ENCODE measurements around the gene BRF1.

BRF1 gene

DNA sequence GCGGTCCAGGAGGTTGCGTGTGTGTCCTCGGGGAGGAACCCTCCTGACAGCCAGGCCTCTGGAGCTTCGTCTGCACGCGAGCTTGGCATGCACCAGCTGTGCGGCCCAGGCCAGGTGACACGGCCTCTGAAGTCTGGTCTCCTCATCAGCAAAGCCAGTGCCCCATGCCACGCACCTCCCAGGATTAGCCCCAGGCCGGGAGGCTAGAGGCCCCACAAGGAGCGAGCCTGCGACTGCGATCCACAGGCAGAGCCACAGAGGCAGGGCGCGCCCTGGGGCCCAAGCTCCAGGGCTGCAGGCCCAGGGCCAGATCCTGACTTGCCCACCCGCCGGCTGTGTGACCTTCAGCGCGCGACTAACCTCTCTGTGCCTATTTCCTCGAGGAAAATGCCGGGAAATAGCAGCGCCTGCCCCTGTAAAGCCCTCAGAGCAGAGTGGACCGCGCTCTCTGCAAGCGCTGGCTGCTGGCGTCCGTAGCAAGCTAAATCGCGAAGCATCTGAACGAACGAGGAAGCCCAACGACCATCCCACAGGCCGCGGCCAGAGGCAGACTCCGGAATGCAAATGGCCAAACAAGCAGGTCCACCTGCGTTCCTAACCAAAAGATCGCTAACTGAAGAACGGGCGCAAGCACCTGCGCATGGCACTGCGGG, 53.0 kb downstream of the BRF1 start:
- H3K79me2 ChIP-seq (ENCODE audit: insufficient read depth, low read length) = peaks cover 36% of the 10 kb centered on the region; the same call in 1 of the 2 replicates
- H2AFZ ChIP-seq (ENCODE audit: low read length) = peak overlapping the region; percentile 64
- no peaks in the 10 kb centered on the region for H3K27me3 ChIP-seq (ENCODE audit: insufficient read depth, low read length, poor library complexity, severe bottlenecking)
- peak overlapping the region; percentile 84 for H3K4me3 ChIP-seq (ENCODE audit: low read length, poor library complexity, severe bottlenecking)
- H3K36me3 ChIP-seq (ENCODE audit: insufficient read depth, low read length) = peaks cover 6% of the 10 kb centered on the region; the same call in 1 of the 2 replicates
- H3K4me1 ChIP-seq (ENCODE audit: insufficient read depth, low read length, poor library complexity, severe bottlenecking) = peaks cover 12% of the 10 kb centered on the region
- no peaks in the 10 kb centered on the region for H3F3A ChIP-seq (ENCODE audit: low read depth)
- H3K9ac ChIP-seq (ENCODE audit: low read depth, low read length, poor library complexity, severe bottlenecking) = peak overlapping the region; percentile 83
- peak overlapping the region; percentile 86 for H3K4me2 ChIP-seq (ENCODE audit: low read depth, low read length, poor library complexity, severe bottlenecking)
- no peaks in the 10 kb centered on the region for H3K9me3 ChIP-seq (ENCODE audit: insufficient read depth, low read depth, low read length)
- no peaks in the 10 kb centered on the region for H3K9me2 ChIP-seq (replicated peaks; ENCODE audit: low read depth, low read length)
- TF ChIP-seq EZH2phosphoT487 (IDR thresholded peaks at IDR 0.05; ENCODE audit: borderline replicate concordance) = no peak
- TF ChIP-seq, protein P1, sequence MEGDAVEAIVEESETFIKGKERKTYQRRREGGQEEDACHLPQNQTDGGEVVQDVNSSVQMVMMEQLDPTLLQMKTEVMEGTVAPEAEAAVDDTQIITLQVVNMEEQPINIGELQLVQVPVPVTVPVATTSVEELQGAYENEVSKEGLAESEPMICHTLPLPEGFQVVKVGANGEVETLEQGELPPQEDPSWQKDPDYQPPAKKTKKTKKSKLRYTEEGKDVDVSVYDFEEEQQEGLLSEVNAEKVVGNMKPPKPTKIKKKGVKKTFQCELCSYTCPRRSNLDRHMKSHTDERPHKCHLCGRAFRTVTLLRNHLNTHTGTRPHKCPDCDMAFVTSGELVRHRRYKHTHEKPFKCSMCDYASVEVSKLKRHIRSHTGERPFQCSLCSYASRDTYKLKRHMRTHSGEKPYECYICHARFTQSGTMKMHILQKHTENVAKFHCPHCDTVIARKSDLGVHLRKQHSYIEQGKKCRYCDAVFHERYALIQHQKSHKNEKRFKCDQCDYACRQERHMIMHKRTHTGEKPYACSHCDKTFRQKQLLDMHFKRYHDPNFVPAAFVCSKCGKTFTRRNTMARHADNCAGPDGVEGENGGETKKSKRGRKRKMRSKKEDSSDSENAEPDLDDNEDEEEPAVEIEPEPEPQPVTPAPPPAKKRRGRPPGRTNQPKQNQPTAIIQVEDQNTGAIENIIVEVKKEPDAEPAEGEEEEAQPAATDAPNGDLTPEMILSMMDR (conservative IDR thresholded peaks at IDR 0.05; ENCODE audit: low read length) = no peak
- H4K20me1 ChIP-seq (ENCODE audit: insufficient read depth, low read length, poor library complexity, severe bottlenecking) = no peaks in the 10 kb centered on the region

DNA sequence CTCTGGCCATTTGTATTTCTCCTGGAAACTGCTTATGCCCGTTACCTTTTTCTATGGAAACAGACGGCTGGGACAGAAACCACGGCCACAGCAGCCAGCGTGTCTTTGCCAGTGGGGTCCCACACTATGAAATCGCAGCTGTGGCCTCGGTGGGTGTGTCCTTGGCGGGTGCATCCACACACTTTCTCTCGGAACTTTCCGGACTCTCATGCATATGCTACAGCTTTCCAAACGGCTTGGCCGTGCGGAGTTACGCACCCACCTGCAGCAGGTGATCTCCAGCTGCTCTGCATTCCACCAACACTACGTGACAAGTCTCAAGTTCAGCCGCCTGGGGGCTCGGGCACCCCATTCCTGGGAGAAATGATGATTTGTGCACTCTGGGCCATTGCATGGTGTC, 53.8 kb downstream of the BRF1 start:
- Histone ChIP-seq H3K4me2 (ENCODE audit: low read depth, low read length, poor library complexity, severe bottlenecking) (peak overlapping the region; percentile 86), H3K9me3 (ENCODE audit: insufficient read depth, low read depth, low read length) (no peaks in the 10 kb centered on the region), H3K4me1 (ENCODE audit: insufficient read depth, low read length, poor library complexity, severe bottlenecking) (peaks cover 12% of the 10 kb centered on the region), H3K36me3 (ENCODE audit: insufficient read depth, low read length) (peaks cover 6% of the 10 kb centered on the region; the same call in 1 of the 2 replicates), H2AFZ (ENCODE audit: low read length) (no peak overlapping the region), H3F3A (ENCODE audit: low read depth) (no peaks in the 10 kb centered on the region), H3K79me2 (ENCODE audit: insufficient read depth, low read length) (peaks cover 36% of the 10 kb centered on the region; the same call in 1 of the 2 replicates), H3K9me2 (replicated peaks; ENCODE audit: low read depth, low read length) (no peaks in the 10 kb centered on the region), H3K27me3 (ENCODE audit: insufficient read depth, low read length, poor library complexity, severe bottlenecking) (no peaks in the 10 kb centered on the region), H4K20me1 (ENCODE audit: insufficient read depth, low read length, poor library complexity, severe bottlenecking) (peaks cover 2% of the 10 kb centered on the region), H3K9ac (ENCODE audit: low read depth, low read length, poor library complexity, severe bottlenecking) (no peak overlapping the region), H3K4me3 (ENCODE audit: low read length, poor library complexity, severe bottlenecking) (no peak overlapping the region)
- TF ChIP-seq, protein P1 (conservative IDR thresholded peaks at IDR 0.05; ENCODE audit: low read length) = no peak
- TF ChIP-seq EZH2phosphoT487 (IDR thresholded peaks at IDR 0.05; ENCODE audit: borderline replicate concordance) = no peak

DNA sequence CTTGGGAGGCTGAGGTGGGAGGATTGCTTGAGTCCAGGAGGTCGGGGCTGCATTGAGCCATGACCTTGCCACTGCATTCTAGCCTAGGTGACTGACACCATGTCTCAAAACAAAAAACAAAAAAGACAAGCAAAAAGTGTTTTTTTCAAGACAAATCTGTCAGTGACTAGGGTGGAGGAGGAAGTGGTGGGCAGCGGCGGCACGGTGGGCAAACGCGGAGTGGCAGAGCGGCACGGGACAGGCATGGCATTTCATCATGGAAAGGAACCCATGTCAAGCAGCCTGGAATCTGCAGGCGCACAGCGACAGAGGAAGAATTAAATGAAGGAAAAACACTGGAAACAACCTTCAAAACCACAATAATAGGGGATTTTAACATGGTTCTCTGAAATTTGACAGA, 56.5 kb downstream of the BRF1 start:
- peaks cover 12% of the 10 kb centered on the region for H3K4me1 ChIP-seq (ENCODE audit: insufficient read depth, low read length, poor library complexity, severe bottlenecking)
- H3K27me3 ChIP-seq (ENCODE audit: insufficient read depth, low read length, poor library complexity, severe bottlenecking) = no peaks in the 10 kb centered on the region
- H4K20me1 ChIP-seq (ENCODE audit: insufficient read depth, low read length, poor library complexity, severe bottlenecking) = peaks cover 2% of the 10 kb centered on the region
- peaks cover 46% of the 10 kb centered on the region for H3K79me2 ChIP-seq (ENCODE audit: insufficient read depth, low read length)
- H3K9ac ChIP-seq (ENCODE audit: low read depth, low read length, poor library complexity, severe bottlenecking) = peak overlapping the region; percentile 22
- H3F3A ChIP-seq (ENCODE audit: low read depth) = no peaks in the 10 kb centered on the region
- TF ChIP-seq EZH2phosphoT487 (IDR thresholded peaks at IDR 0.05; ENCODE audit: borderline replicate concordance) = no peak
- TF ChIP-seq, protein P1 (conservative IDR thresholded peaks at IDR 0.05; ENCODE audit: low read length) = no peak
- peaks cover 10% of the 10 kb centered on the region; the same call in 1 of the 2 replicates for H3K36me3 ChIP-seq (ENCODE audit: insufficient read depth, low read length)
- no peaks in the 10 kb centered on the region for H3K9me2 ChIP-seq (replicated peaks; ENCODE audit: low read depth, low read length)
- H3K4me2 ChIP-seq (ENCODE audit: low read depth, low read length, poor library complexity, severe bottlenecking) = peak overlapping the region; percentile 12
- no peak overlapping the region for H3K4me3 ChIP-seq (ENCODE audit: low read length, poor library complexity, severe bottlenecking)
- no peak overlapping the region for H2AFZ ChIP-seq (ENCODE audit: low read length)
- H3K9me3 ChIP-seq (ENCODE audit: insufficient read depth, low read depth, low read length) = no peaks in the 10 kb centered on the region
